Measurements from ENCODE around the gene OPA1.

OPA1 gene

GRCh38 chr3:193730976-193731375, 138.0 kb downstream of the OPA1 start:
- Histone ChIP-seq H3K4me3 (ENCODE audit: low read depth in 1 of 2, low read length in 2 of 2) (no peak overlapping the region), H3K4me1 (ENCODE audit: control insufficient read depth in 1 of 2, insufficient read depth in 2 of 2, low read length in 2 of 2) (no peaks in the 10 kb centered on the region), H3K27ac (ENCODE audit: low read length) (no peak overlapping the region), H3K27me3 (ENCODE audit: low read depth, low read length) (no peaks in the 10 kb centered on the region), H3K36me3 (ENCODE audit: control insufficient read depth in 1 of 2, insufficient read depth in 2 of 2, low read length in 2 of 2) (no peaks in the 10 kb centered on the region), H3K9me3 (ENCODE audit: control insufficient read depth in 1 of 2, low read length in 2 of 2) (no peaks in the 10 kb centered on the region)

GRCh38 chr3:193731656-193732055, 138.6 kb downstream of the OPA1 start:
- no peak overlapping the region for H3K27ac ChIP-seq (ENCODE audit: low read length)
- no peaks in the 10 kb centered on the region for H3K36me3 ChIP-seq (ENCODE audit: control insufficient read depth in 1 of 2, insufficient read depth in 2 of 2, low read length in 2 of 2)
- no peak overlapping the region for H3K4me3 ChIP-seq (ENCODE audit: low read depth in 1 of 2, low read length in 2 of 2)
- H3K9me3 ChIP-seq (ENCODE audit: control insufficient read depth in 1 of 2, low read length in 2 of 2) = no peaks in the 10 kb centered on the region
- H3K27me3 ChIP-seq (ENCODE audit: low read depth, low read length) = no peaks in the 10 kb centered on the region
- H3K4me1 ChIP-seq (ENCODE audit: control insufficient read depth in 1 of 2, insufficient read depth in 2 of 2, low read length in 2 of 2) = no peaks in the 10 kb centered on the region

GRCh38 chr3:193732391-193732790, 139.4 kb downstream of the OPA1 start:
- no peaks in the 10 kb centered on the region for H3K9me3 ChIP-seq (ENCODE audit: control insufficient read depth in 1 of 2, low read length in 2 of 2)
- no peaks in the 10 kb centered on the region for H3K27me3 ChIP-seq (ENCODE audit: low read depth, low read length)
- H3K36me3 ChIP-seq (ENCODE audit: control insufficient read depth in 1 of 2, insufficient read depth in 2 of 2, low read length in 2 of 2) = no peaks in the 10 kb centered on the region
- no peak overlapping the region for H3K4me3 ChIP-seq (ENCODE audit: low read depth in 1 of 2, low read length in 2 of 2)
- H3K4me1 ChIP-seq (ENCODE audit: control insufficient read depth in 1 of 2, insufficient read depth in 2 of 2, low read length in 2 of 2) = no peaks in the 10 kb centered on the region
- no peak overlapping the region for H3K27ac ChIP-seq (ENCODE audit: low read length)

GRCh38 chr3:193732827-193733226, 139.8 kb downstream of the OPA1 start:
- Histone ChIP-seq H3K36me3 (ENCODE audit: control insufficient read depth in 1 of 2, insufficient read depth in 2 of 2, low read length in 2 of 2) (no peaks in the 10 kb centered on the region), H3K4me1 (ENCODE audit: control insufficient read depth in 1 of 2, insufficient read depth in 2 of 2, low read length in 2 of 2) (no peaks in the 10 kb centered on the region), H3K27me3 (ENCODE audit: low read depth, low read length) (no peaks in the 10 kb centered on the region), H3K9me3 (ENCODE audit: control insufficient read depth in 1 of 2, low read length in 2 of 2) (no peaks in the 10 kb centered on the region), H3K4me3 (ENCODE audit: low read depth in 1 of 2, low read length in 2 of 2) (no peak overlapping the region), H3K27ac (ENCODE audit: low read length) (no peak overlapping the region)

- Histone ChIP-seq H3K9me3 (ENCODE audit: control insufficient read depth in 1 of 2, low read length in 2 of 2) (no peaks in the 10 kb centered on the region), H3K27me3 (ENCODE audit: low read depth, low read length) (no peaks in the 10 kb centered on the region), H3K4me3 (ENCODE audit: low read depth in 1 of 2, low read length in 2 of 2) (no peak overlapping the region), H3K36me3 (ENCODE audit: control insufficient read depth in 1 of 2, insufficient read depth in 2 of 2, low read length in 2 of 2) (no peaks in the 10 kb centered on the region), H3K27ac (ENCODE audit: low read length) (no peak overlapping the region), H3K4me1 (ENCODE audit: control insufficient read depth in 1 of 2, insufficient read depth in 2 of 2, low read length in 2 of 2) (no peaks in the 10 kb centered on the region)
Observed at GRCh38 chr3:193734737-193735366, 141.8 kb downstream of the OPA1 start.

GRCh38 chr3:193735850-193736249, 142.8 kb downstream of the OPA1 start:
- no peak overlapping the region for H3K27ac ChIP-seq (ENCODE audit: low read length)
- H3K4me1 ChIP-seq (ENCODE audit: control insufficient read depth in 1 of 2, insufficient read depth in 2 of 2, low read length in 2 of 2) = no peaks in the 10 kb centered on the region
- H3K27me3 ChIP-seq (ENCODE audit: low read depth, low read length) = no peaks in the 10 kb centered on the region
- no peak overlapping the region for H3K4me3 ChIP-seq (ENCODE audit: low read depth in 1 of 2, low read length in 2 of 2)
- no peaks in the 10 kb centered on the region for H3K36me3 ChIP-seq (ENCODE audit: control insufficient read depth in 1 of 2, insufficient read depth in 2 of 2, low read length in 2 of 2)
- no peaks in the 10 kb centered on the region for H3K9me3 ChIP-seq (ENCODE audit: control insufficient read depth in 1 of 2, low read length in 2 of 2)

- Histone ChIP-seq H3K4me3 (ENCODE audit: low read depth in 1 of 2, low read length in 2 of 2) (no peak overlapping the region), H3K27me3 (ENCODE audit: low read depth, low read length) (no peaks in the 10 kb centered on the region), H3K36me3 (ENCODE audit: control insufficient read depth in 1 of 2, insufficient read depth in 2 of 2, low read length in 2 of 2) (no peaks in the 10 kb centered on the region), H3K9me3 (ENCODE audit: control insufficient read depth in 1 of 2, low read length in 2 of 2) (no peaks in the 10 kb centered on the region), H3K4me1 (ENCODE audit: control insufficient read depth in 1 of 2, insufficient read depth in 2 of 2, low read length in 2 of 2) (no peaks in the 10 kb centered on the region), H3K27ac (ENCODE audit: low read length) (no peak overlapping the region)
Observed at GRCh38 chr3:193736616-193737015, 143.6 kb downstream of the OPA1 start.

GRCh38 chr3:193737191-193737751, 144.3 kb downstream of the OPA1 start:
- Histone ChIP-seq H3K9me3 (ENCODE audit: control insufficient read depth in 1 of 2, low read length in 2 of 2) (no peaks in the 10 kb centered on the region), H3K4me3 (ENCODE audit: low read depth in 1 of 2, low read length in 2 of 2) (no peak overlapping the region), H3K4me1 (ENCODE audit: control insufficient read depth in 1 of 2, insufficient read depth in 2 of 2, low read length in 2 of 2) (no peaks in the 10 kb centered on the region), H3K27me3 (ENCODE audit: low read depth, low read length) (no peaks in the 10 kb centered on the region), H3K27ac (ENCODE audit: low read length) (no peak overlapping the region), H3K36me3 (ENCODE audit: control insufficient read depth in 1 of 2, insufficient read depth in 2 of 2, low read length in 2 of 2) (no peaks in the 10 kb centered on the region)

GRCh38 chr3:193742628-193743027, 149.6 kb downstream of the OPA1 start:
- Histone ChIP-seq H3K36me3 (ENCODE audit: control insufficient read depth in 1 of 2, insufficient read depth in 2 of 2, low read length in 2 of 2) (no peaks in the 10 kb centered on the region), H3K9me3 (ENCODE audit: control insufficient read depth in 1 of 2, low read length in 2 of 2) (no peaks in the 10 kb centered on the region), H3K27me3 (ENCODE audit: low read depth, low read length) (no peaks in the 10 kb centered on the region), H3K4me3 (ENCODE audit: low read depth in 1 of 2, low read length in 2 of 2) (no peak overlapping the region), H3K27ac (ENCODE audit: low read length) (no peak overlapping the region), H3K4me1 (ENCODE audit: control insufficient read depth in 1 of 2, insufficient read depth in 2 of 2, low read length in 2 of 2) (no peaks in the 10 kb centered on the region)

GRCh38 chr3:193743702-193744047, 150.7 kb downstream of the OPA1 start:
- Histone ChIP-seq H3K4me3 (ENCODE audit: low read depth in 1 of 2, low read length in 2 of 2) (no peak overlapping the region), H3K27ac (ENCODE audit: low read length) (no peak overlapping the region), H3K4me1 (ENCODE audit: control insufficient read depth in 1 of 2, insufficient read depth in 2 of 2, low read length in 2 of 2) (no peaks in the 10 kb centered on the region), H3K36me3 (ENCODE audit: control insufficient read depth in 1 of 2, insufficient read depth in 2 of 2, low read length in 2 of 2) (no peaks in the 10 kb centered on the region), H3K9me3 (ENCODE audit: control insufficient read depth in 1 of 2, low read length in 2 of 2) (no peaks in the 10 kb centered on the region), H3K27me3 (ENCODE audit: low read depth, low read length) (no peaks in the 10 kb centered on the region)

GRCh38 chr3:193744048-193744821, 151.2 kb downstream of the OPA1 start:
- Histone ChIP-seq H3K27me3 (ENCODE audit: low read depth, low read length) (no peaks in the 10 kb centered on the region), H3K9me3 (ENCODE audit: control insufficient read depth in 1 of 2, low read length in 2 of 2) (no peaks in the 10 kb centered on the region), H3K27ac (ENCODE audit: low read length) (no peak overlapping the region), H3K4me3 (ENCODE audit: low read depth in 1 of 2, low read length in 2 of 2) (no peak overlapping the region), H3K4me1 (ENCODE audit: control insufficient read depth in 1 of 2, insufficient read depth in 2 of 2, low read length in 2 of 2) (no peaks in the 10 kb centered on the region), H3K36me3 (ENCODE audit: control insufficient read depth in 1 of 2, insufficient read depth in 2 of 2, low read length in 2 of 2) (no peaks in the 10 kb centered on the region)
